CD4-positive, alpha-beta T cell (primary cell): ENCODE measurements around the gene MYO7B. TPM values are rescaled to one million over a fixed set of nuclear protein-coding genes. Genes with fewer than 3 reads are reported as not detected.

Experiments used
- ATAC-seq: fragments of 200-7000 bp; cut with Tn5 transposase; one replicate; pipeline ENCODE4 v1.10.0; 2022; ENCODE audit warnings: mild to moderate bottlenecking; ENCODE audit not compliant: poor library complexity
- CTCF ChIA-PET: fragments of 350-600 bp; sonication (Branson Sonifier 250); formaldehyde crosslinking; loops from one replicate; lab custom pipeline; 2021; ENCODE audit warnings: antibody characterized with exemption, inconsistent platforms; lab: Charles Lee
- POLR2A ChIA-PET: fragments of 350-600 bp; sonication (Branson Sonifier 250); formaldehyde crosslinking; loops from one replicate; lab custom pipeline; 2021; ENCODE audit warnings: antibody characterized with exemption, inconsistent platforms; lab: Charles Lee
- DNase-seq, 14 experiments: peaks; one replicate each; pipeline ENCODE4 v3.0.0-alpha.2; 2013 to 2020; ENCODE audit warnings: mixed read lengths in 2 of 14
- H3K27ac ChIP-seq, 2 donors: one replicate each; pipeline versions ENCODE4 v1.5.1 to v1.7.0; 2013; ENCODE audit warnings: low read length in 2 of 2, low read depth in 1 of 2, mild to moderate bottlenecking in 1 of 2
- H3K27me3 ChIP-seq, 2 experiments: 1 replicate in 1 of 2; 2 replicates in 1 of 2; pipeline versions ENCODE4 v1.6.1 to v1.7.0; 2013; ENCODE audit warnings: low read length in 2 of 2, control low read depth in 1 of 2, mild to moderate bottlenecking in 1 of 2, moderate library complexity in 1 of 2; ENCODE audit not compliant: insufficient read depth in 2 of 2, control insufficient read depth in 1 of 2
- H3K36me3 ChIP-seq: one replicate; pipeline ENCODE4 v1.6.1; 2013; ENCODE audit warnings: low read length, control low read depth; ENCODE audit not compliant: insufficient read depth
- H3K4me1 ChIP-seq: one replicate; pipeline ENCODE4 v1.6.1; 2013; ENCODE audit warnings: low read length, control low read depth; ENCODE audit not compliant: insufficient read depth
- H3K4me3 ChIP-seq: one replicate; pipeline ENCODE4 v1.5.1; 2013; ENCODE audit warnings: mild to moderate bottlenecking, low read length, moderate library complexity
- H3K9me3 ChIP-seq, 2 experiments: 1 replicate in 1 of 2; 2 replicates in 1 of 2; pipeline versions ENCODE4 v1.6.1 to v1.7.0; 2013; ENCODE audit warnings: low read length in 2 of 2, mild to moderate bottlenecking in 2 of 2, control low read depth in 1 of 2, moderate library complexity in 1 of 2; ENCODE audit not compliant: control insufficient read depth in 1 of 2, insufficient read depth in 1 of 2
- H3K27ac Mint-ChIP-seq: one replicate; pipeline ENCODE4 v1.8.0; 2020; ENCODE audit warnings: mixed read lengths
- H3K27me3 Mint-ChIP-seq: one replicate; pipeline ENCODE4 v1.8.0; 2021; ENCODE audit warnings: mixed read lengths
- H3K36me3 Mint-ChIP-seq: one replicate; pipeline ENCODE4 v1.8.0; 2021; ENCODE audit warnings: low read depth, mixed read lengths
- H3K4me1 Mint-ChIP-seq: one replicate; pipeline ENCODE4 v1.8.0; 2021; ENCODE audit warnings: low read depth, mixed read lengths
- H3K4me3 Mint-ChIP-seq: one replicate; pipeline ENCODE4 v1.8.0; 2020; ENCODE audit warnings: mild to moderate bottlenecking, mixed read lengths
- H3K9me3 Mint-ChIP-seq: one replicate; pipeline ENCODE4 v1.8.0; 2020; ENCODE audit warnings: mixed read lengths
- intact Hi-C, 2 experiments: fragments of 100-400 bp; cut with DNase I in 1 of 2; cut with micrococcal nuclease in 1 of 2; formaldehyde crosslinking; loops; one replicate each; pipeline versions ENCODE4 v1.15.1 to v1.9.0; 2023 to 2025; cut with DNase I, micrococcal nuclease
- total RNA-seq, 174 experiments: library from RNA in 2 of 174; stranded (reverse) in 2 of 174; gene quantifications; one replicate each; pipeline ENCODE4 v1.2.3 and lab custom pipeline; 2021 to 2026
- TF ChIP-seq, protein P1 (sequence below): fragments of 200-600 bp; IDR thresholded peaks from one replicate; pipeline ENCODE4 v1.8.0; 2022; ENCODE audit warnings: antibody characterized with exemption, mild to moderate bottlenecking

MYO7B gene
- total RNA-seq, 2 experiments from 2014 or later, result 0.05 to 0.14 TPM

DNA sequence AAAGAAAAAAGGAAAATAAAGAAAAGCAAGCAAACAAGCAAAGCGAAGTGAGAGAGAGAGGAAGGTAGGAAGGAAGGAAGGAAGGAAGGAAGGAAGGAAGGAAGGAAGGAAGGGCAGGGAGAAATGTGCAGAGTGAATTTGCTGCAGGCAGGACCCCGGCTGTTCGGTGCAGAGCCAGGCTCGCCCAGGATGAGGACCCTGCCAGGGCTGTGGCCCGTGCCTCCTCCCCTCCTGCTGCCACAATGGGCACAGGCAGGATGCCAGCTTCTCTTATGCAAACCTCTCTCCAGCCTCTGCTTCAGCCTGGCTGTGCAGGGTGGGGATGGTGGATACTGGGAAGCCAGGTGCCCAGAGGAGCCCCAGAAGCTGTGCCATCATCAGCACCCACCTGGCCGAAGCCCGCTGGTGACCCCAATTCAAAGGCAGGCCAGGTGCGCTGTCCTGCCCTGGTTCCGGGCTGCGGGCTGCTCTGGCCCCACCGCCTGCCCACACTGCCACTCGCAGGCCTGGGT, 113.7 kb downstream of the MYO7B start:
- H3K4me1 ChIP-seq, result peaks cover 20% of the 10 kb centered on the region
- no peak overlapping the region for H3K4me3 Mint-ChIP-seq

DNA sequence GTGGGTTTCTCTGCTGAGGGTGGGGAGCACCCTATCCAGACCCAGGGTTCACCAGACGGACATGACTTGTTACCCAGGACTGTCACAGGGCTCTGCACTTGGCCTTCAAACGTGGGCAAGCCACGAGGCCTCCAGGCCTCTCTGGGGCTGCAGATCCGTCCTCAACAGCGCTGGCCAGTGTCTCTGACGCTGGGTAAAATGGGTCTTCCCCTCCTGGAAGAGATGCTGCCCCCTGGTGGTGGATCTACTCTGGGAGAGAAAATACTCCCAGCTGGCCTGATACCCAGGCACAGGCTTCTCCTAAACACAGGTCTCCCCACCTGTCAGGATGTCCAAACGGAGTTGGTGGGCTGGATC, 114.2 kb downstream of the MYO7B start:
- DNase-seq (peak; percentile 74 to 97 (median 85)), ATAC-seq (peak; percentile 81)
- Mint-ChIP-seq H3K4me1 (peaks cover 35% of the 10 kb centered on the region), H3K9me3 (no peaks in the 10 kb centered on the region), H3K36me3 (no peaks in the 10 kb centered on the region), H3K27ac (peak overlapping the region; percentile 81), H3K27me3 (no peaks in the 10 kb centered on the region), H3K4me3 (peak overlapping the region; percentile 56)
- peaks cover 20% of the 10 kb centered on the region for H3K4me1 ChIP-seq
- CTCF ChIA-PET, result interaction anchor here (0.6 to 5.0 kb wide), 11 partner anchors 10 to 155 kb away, joined by 3 to 78 read pairs (median 3); partner anchors contain the start of genes IWS1 and LIMS2
- H3K27me3 ChIP-seq, result no peaks in the 10 kb centered on the region
- intact Hi-C loops, result loop anchor here (1.0 to 10.0 kb wide), 6 partner anchors 58 to 565 kb away; partner anchors contain the start of genes IWS1 (in 2 of the 2) and WDR33 (in 1 of the 2)
- TF ChIP-seq, protein P1, sequence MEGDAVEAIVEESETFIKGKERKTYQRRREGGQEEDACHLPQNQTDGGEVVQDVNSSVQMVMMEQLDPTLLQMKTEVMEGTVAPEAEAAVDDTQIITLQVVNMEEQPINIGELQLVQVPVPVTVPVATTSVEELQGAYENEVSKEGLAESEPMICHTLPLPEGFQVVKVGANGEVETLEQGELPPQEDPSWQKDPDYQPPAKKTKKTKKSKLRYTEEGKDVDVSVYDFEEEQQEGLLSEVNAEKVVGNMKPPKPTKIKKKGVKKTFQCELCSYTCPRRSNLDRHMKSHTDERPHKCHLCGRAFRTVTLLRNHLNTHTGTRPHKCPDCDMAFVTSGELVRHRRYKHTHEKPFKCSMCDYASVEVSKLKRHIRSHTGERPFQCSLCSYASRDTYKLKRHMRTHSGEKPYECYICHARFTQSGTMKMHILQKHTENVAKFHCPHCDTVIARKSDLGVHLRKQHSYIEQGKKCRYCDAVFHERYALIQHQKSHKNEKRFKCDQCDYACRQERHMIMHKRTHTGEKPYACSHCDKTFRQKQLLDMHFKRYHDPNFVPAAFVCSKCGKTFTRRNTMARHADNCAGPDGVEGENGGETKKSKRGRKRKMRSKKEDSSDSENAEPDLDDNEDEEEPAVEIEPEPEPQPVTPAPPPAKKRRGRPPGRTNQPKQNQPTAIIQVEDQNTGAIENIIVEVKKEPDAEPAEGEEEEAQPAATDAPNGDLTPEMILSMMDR, result peak; percentile 88
- no peaks in the 10 kb centered on the region for H3K9me3 ChIP-seq
- H3K36me3 ChIP-seq, result no peaks in the 10 kb centered on the region
- POLR2A ChIA-PET, result interaction anchor here (2.9 to 3.1 kb wide), 2 partner anchors 52 to 58 kb away, joined by 10 to 20 read pairs; partner anchors contain the start of gene SFT2D3
- H3K4me3 ChIP-seq, result no peak overlapping the region
- no peak overlapping the region for H3K27ac ChIP-seq

More for the DNA sequence above, 113.7 kb downstream of the MYO7B start:
- POLR2A ChIA-PET, result interaction anchor here (0.6 to 3.1 kb wide), 4 partner anchors 45 to 122 kb away, joined by 3 to 20 read pairs (median 6); partner anchors contain the start of genes IWS1 and SFT2D3
- CTCF ChIA-PET, result interaction anchor here (1.0 to 5.0 kb wide), 5 partner anchors 10 to 58 kb away, joined by 3 to 78 read pairs (median 4); no protein-coding TSS in a partner anchor
- intact Hi-C loops, result loop anchor here (1.0 to 10.0 kb wide), 6 partner anchors 58 to 564 kb away; partner anchors contain the start of genes IWS1 (in 2 of the 2) and WDR33 (in 1 of the 2)
- TF ChIP-seq, protein P1, result no peak
- no peaks in the 10 kb centered on the region for H3K36me3 Mint-ChIP-seq
- no peaks in the 10 kb centered on the region for H3K9me3 ChIP-seq
- H3K4me1 Mint-ChIP-seq, result peaks cover 39% of the 10 kb centered on the region
- no peaks in the 10 kb centered on the region for H3K27me3 Mint-ChIP-seq
- no peaks in the 10 kb centered on the region for H3K27me3 ChIP-seq
- no peak overlapping the region for H3K27ac ChIP-seq
- H3K36me3 ChIP-seq, result no peaks in the 10 kb centered on the region
- no peak overlapping the region for H3K4me3 ChIP-seq
- DNase-seq (peak in 4 of 14 experiments; percentile 14 to 55 (median 32)), ATAC-seq (peak; percentile 54)
- peak overlapping the region; percentile 81 for H3K27ac Mint-ChIP-seq
- H3K9me3 Mint-ChIP-seq, result no peaks in the 10 kb centered on the region

DNA sequence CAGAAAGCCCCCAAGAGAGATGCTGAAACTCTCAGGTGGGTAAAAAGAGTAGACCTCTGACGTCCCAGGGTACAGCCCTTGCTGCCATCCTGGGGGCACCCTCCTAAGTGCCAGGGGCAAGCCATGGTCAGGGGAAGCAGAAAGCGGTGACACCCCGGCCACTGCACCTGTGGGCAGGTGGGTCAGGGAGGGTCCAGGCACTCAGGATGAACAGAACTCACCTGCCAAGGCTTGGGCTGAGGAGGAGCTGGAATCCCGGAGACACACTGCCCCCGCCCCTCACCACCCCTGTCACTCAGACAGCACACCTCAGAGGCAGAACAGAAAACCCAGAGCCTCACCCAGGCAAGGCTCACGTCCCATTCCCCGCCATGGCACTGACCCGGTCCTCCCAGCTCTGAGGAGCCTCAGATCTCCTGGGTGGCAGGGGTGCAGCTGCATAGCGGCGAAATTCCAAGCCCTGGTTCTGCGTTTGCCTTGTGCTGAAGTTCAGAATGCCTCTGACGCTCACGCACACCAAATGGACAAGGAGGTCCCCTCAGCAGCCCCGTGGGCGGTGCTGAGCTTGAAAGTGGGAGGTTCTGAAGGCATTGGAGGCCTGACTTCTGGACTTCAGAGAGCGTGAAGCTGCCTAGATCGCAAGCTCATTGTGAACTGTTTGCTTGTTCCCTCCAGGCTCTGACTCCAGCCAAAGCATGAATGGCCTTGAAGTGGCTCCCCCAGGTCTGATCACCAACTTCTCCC, 114.7 kb downstream of the MYO7B start:
- Histone ChIP-seq H3K27me3 (no peaks in the 10 kb centered on the region), H3K4me3 (no peak overlapping the region), H3K27ac (no peak overlapping the region), H3K9me3 (no peaks in the 10 kb centered on the region), H3K36me3 (no peaks in the 10 kb centered on the region), H3K4me1 (peaks cover 20% of the 10 kb centered on the region)
- ATAC-seq (no peak), DNase-seq (no peak)
- peaks cover 30% of the 10 kb centered on the region for H3K4me1 Mint-ChIP-seq
- ChIA-PET POLR2A (interaction anchor here (2.9 to 3.1 kb wide), 2 partner anchors 52 to 59 kb away, joined by 10 to 20 read pairs; partner anchors contain the start of gene SFT2D3), CTCF (interaction anchor here (0.6 to 5.0 kb wide), 11 partner anchors 11 to 154 kb away, joined by 3 to 78 read pairs (median 3); partner anchors contain the start of genes IWS1 and LIMS2)
- peak overlapping the region; percentile 56 for H3K4me3 Mint-ChIP-seq
- TF ChIP-seq, protein P1, result peak; percentile 54
- no peaks in the 10 kb centered on the region for H3K9me3 Mint-ChIP-seq
- no peaks in the 10 kb centered on the region for H3K27me3 Mint-ChIP-seq
- intact Hi-C loops, result no loop called here
- peak overlapping the region; percentile 81 for H3K27ac Mint-ChIP-seq
- H3K36me3 Mint-ChIP-seq, result no peaks in the 10 kb centered on the region
